NCI-H2196 treated with DMSO at 0.1 percent for 48 hours (cell line): Measurements from ENCODE around the gene NRIP1.

ENCODE experiments used
- DNase-seq: peaks from one replicate; lab custom pipeline; 2025; ENCODE audit not compliant: unreplicated experiment; lab: John Stamatoyannopoulos, UW

The NRIP1 gene

DNA sequence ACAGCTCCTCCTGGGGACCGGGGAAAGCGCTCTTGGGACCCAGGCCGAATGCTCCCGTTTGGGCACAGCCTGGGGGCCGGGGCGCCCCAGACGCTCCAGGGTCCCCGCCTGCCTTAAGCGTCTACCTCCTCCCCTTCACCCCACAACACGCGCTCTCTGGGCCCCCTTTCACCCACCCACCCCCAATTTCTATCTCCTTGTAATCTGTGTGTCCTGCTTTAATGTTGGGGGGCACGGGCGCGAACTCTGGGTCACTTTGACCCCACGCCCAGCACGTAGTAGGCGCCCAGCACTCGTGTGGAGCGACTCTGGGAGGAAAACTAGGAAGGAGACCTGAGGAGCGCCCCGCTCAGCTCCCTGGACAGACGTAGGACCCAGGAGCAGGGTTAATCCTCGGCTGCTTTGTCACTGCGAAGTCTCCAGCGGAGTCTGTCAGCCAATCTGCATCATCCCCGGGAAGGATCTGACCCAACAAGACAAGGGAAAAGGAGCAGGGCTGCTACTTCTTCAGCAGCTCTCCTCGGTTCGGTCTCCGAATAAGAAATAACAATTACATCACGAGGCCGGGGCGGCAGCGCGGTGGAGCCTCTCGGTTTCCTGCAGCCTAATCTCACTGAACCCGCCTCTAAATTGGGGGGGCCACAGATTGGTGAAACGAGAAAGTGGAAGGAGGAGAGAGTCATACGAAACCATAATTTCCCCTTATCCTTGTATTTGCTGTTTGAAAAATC lies 757 bp upstream of the NRIP1 start:
- no peak for DNase-seq

DNA sequence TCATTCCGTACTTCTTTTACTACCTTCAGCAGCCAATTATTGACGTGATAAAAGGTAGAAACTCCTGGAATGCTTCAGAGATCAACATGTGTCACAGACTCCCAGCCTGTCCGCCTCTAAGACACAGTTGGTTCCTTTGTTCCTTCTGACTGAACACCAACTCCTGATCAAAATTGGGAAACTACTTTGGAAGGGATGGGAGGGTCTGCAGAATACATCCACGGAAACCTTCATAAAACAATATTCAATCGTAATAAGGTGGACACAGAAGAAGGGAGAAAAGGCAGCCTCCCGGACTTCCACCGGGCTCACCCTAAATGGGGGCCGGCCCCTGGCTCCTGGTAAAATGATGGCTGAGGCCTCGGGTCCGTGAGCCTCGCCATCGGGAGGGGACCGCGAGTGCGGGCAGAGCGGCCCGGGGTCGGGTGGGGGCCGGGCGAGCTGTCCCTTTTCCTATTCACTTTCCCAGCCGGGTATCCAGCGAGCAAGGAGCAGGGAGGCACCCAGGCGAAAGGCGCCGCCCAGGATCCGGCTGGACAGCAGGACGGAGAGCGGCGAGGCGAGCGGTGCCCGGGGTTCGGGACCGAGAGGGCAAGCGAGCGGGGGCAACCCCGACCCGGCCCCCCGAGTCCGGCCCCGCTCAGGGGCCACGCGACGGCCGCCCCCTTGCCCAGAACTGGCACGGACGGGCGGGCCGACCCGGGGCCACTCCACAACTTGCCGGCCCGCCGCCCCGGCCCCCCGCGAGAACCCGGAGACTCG lies 805 bp downstream of the NRIP1 start:
- no peak for DNase-seq

DNA sequence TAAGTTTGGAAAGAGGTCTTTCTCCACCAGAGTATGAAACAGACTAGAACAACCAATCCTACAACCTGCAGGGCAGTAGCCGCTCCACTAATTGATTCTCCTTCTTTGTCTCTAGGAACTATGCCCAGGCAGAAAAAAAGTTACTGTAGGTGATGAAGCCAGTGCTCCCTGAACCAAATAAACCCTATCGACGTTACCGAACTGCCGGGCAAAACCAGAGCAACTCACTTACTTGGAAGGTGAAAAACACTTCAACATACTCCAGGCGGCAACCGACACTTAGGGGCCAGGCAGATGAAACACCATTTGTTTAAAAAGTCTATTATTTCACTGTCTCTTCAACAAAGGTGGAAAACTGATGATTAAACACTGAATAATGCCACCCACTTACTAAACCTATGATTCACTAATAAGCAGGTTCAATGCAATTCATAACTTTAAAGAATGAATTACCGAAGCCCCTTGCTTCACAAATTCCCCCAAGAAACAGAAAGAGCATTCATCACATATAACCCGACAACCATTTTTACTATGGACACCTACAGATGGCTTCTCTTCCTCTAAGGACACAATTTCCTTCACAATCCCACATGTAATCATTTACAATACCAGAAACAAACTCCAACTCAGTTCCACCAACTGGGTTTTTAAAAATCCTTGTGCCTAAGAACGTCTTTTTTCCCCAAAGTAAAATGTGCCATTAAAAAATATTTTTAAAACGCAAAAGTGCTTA lies 1.6 kb downstream of the NRIP1 start:
- no peak for DNase-seq

DNA sequence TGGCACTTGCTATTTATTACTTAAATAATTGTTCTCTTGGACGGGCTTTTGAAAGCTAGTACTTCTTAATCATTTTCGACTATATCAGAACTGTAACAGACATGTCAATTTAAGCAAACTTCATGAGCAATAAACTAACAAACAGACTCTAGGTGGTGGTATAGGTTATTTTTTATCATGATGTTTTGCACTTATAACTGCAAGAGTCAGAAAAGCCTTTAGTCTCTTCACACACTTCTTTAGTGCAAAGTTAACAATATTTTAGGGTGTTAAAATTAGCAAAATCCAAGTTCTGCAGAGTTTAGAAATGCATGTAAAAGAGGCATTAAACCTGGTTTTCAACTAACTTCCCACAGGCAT lies 2.2 kb downstream of the NRIP1 start:
- no peak for DNase-seq

DNA sequence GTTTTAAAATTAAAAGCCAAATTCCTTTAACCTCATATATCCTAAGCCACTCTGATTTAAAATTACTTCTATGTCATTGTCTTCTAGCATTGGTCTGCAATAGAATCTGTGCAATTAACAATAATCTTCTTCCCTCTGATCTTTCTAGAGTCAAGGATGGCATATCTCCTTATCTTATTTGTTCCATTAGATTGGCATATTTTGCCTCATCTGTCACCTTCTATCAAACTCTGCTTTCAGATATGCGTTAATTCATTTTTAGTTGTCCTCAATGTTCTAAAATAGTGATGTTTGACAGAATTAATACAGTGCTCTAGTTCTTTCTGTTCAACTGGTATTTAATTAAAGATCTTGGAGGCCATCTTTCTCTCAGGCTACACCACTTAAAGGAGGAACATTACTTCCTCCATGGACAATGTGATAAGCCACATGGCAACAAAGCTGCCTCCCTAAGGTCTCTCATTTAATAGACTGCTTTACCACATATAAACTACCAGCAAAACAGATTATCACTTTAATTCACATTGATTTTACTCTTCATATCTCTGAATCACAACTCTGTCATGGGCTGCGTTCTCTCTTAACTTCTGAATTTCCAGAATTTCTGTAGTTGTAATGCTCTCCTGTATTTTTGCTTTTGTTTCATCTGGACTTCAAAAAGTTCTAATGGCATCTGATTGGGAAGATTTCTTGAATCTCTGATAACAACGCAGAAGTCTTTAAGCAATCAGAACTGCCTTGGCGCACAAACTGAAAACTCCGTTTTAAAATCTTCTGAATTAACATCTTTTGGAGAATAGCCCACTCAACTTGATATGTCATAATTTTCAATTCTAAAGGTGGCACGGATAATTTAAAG lies 2.8 kb downstream of the NRIP1 start:
- DNase-seq = no peak

DNA sequence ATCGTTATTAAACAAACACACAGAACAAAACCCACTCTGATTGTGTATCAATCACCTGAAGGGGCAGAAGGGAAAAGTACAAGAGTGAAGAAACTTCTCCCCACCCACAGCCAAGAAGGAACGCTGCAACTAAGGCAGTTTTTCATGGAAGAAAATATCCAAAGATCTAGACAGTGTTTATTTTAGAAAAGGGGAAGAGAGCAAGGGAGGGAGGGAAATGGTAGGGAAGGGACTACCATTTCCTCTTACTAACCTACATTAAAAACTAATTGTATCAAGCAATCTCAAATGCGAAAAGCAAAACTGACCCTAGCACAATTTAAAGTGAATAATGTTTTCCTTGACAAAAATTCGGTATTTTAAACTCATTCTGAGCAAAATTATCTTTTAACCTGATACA lies 3.5 kb downstream of the NRIP1 start:
- DNase-seq = no peak

DNA sequence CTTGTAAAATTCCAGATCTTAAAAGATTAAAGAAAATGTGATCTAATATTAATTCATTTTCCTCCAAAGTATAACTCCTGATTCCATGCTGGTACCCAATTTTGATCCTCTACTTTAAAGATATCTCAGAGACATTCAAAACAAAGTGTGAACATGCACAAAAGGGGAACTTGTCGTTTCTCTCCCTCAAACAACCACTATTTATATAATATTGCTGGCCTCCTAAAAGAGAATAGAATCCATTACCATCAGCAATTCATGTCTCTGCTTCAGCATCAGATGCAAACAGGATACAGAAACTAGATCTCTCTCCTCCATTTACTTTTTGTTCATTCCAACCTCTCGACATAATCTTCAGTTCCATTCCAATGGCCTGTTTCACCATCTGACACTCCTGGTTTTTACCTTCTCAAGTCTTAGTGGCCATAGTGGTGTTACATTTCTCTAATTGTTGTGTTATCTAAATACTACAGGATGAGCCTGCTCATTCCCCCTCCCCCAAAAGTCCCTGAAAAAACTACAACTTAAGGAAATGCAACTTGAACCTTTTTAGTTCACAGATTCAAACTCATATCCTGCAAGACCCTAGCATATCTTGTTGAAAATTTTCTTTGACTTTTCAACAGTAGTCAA lies 4.1 kb downstream of the NRIP1 start:
- DNase-seq = no peak

DNA sequence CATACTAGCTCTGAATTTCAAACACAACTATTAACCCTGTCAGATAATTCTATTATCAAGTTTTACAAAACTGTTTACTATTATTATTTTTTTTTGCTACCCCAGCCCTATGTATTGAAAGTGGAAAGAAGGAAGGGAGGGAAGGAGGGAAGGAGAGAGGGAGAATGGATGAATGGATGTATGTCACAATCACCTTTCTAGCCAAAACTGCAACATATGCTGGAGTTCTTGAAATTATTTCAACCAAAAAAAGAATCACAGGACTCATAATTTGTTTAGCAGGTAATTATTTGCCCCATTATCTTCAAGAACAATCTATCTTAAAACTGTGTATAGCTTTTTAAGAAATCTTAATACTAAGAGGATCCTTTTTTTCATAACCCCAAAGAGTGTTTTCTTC lies 5.4 kb downstream of the NRIP1 start:
- no peak for DNase-seq

DNA sequence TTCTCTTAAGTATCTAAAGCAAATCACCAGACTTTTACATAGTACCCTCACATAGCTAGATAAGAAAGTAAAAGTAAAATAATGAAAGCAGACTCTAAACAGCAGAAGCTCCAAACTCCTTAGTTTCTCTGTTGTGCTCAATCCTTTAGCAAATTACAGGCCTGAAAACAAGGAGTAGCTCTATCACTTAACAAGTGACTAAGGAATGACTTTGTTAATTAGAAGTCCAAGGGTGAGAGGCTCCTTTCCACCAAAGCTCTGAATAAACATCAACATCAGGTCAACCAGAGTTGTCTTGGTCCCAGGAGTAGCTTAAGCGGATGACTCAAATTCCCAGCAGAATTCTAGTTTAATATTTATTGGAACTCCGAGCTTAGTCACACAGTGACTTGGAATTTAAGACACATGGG lies 5.9 kb downstream of the NRIP1 start:
- DNase-seq = no peak

DNA sequence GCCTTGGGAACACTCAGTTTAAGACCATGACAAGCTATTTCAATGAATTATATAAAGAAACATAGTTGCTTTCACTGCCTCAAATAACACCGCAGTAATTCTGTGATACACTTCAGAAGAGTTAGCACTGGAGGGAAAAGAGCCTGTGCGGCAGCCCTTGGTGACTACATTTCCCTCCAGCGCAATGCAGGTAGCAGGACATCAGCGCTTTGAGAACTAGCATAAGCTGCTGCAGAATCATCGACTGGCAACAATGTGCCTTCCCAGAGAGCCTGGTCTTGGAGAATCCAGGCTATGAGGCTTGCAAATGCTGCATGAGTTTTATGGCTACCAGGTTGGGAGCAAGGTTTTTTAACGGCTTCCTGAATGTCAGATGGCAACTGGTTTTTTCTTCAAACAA lies 7.5 kb downstream of the NRIP1 start:
- no peak for DNase-seq

DNA sequence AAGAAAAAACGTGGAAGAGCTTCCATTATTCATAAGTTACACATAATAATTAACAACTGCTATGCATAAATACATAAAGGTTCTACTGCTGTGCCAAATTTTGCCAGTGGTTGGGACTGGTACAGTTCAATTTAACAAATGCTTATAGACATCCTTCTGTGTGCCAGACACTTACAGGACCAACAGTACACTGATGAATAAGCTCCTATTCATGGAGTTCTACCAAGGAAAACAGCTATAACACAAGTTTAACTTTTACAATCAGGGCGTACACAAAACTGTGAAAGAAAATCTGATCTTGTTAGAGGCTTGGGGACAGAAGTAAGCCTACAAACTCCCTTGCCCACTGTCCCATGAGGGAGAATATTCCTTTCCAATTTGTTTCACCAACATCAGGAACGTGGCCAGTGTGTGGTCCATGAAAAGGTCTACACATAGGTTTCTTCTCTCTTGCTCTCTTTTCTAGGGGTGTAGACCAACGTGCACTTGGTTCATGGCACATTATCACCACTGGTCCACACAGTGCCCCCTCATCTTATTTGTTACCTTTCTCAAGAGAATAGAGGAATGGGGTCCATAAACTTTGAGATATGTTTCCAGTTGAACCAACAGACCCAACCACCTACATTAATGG lies 10.1 kb downstream of the NRIP1 start:
- no peak for DNase-seq

DNA sequence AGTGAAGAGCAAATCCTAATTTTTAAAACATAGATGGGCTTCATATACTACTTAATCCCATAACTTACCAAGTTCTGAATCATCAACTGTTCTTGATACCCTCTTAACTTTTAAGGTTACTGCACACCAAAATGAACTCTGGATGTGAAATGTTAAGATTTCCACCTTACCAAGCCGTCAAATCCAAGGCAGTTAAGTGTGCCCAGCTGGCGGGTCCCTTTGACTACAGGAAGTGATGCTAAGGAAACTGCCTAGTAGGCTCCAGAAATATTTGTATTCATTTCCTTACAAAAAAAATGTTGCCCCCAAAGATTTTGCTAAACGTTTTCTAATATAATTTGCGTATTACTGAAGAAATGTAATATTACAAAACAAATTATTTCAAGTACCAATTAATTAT lies 10.7 kb downstream of the NRIP1 start:
- no peak for DNase-seq

DNA sequence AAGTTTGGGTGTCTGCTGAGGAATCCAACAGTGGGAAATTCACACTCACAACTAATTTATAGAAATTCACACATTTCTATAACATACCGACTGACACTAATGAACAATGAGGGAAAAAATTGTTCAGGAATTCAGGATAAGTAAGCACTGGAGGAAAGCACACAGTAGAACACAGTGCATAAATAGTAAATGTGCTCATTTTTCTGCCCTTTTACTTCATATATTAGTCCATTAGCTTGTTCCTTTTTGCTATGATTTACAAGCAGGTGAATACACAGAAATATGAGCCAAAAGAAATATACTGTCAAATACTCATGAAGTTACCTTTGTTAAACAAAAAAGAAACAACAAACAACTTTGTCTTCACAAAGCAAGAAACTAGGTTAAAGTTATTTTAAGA lies 11.3 kb downstream of the NRIP1 start:
- no peak for DNase-seq

DNA sequence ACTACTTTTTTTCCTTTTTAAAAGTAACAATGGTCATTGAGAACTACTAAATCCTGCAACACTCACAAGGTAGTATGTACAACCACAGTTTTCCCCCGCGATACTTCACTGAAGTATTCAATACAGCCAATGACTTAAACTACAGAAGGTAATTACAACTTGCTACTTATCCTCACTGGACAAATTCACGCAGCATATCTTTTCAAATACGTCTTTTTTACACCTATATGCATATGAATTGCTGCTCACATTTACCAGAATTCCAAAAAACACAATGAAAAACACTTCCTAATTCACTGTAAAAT lies 12.4 kb downstream of the NRIP1 start:
- no peak for DNase-seq

DNA sequence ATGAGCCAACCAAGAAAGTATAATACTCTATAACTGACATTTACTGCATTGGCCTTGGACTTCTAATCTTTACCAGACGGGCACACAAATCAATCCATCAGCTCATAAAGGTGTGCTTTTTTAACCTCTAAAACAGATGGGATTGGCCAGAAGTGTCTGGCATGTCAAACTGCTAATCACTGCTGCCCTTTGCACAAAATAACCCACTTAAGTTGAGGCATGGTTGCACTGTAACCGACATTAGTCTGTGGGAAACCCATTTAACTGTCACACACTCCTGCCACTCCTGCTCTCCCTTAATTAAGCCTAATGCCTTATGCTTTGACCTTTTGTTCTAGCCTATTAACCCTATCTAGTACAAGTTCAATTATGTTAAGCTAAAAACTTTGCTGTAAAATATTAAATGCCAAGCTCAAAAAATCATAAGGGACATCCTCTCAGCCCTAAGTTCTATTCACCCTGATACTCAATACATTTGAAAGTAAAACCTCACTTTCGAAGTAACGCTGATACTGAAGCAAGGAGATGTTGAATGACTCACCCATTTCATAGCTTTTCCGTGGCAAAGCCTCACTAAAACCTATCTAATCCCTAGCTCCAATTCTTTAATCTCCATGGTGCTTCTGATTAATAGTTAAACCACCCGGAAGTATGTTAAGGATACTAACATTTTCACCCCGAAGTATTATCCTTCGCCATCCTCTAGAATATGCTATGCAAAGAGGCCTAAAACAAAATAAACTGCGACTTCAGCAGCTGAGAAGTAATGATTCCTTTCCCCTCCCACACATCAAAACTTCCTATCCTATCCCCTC lies 12.9 kb downstream of the NRIP1 start:
- no peak for DNase-seq

DNA sequence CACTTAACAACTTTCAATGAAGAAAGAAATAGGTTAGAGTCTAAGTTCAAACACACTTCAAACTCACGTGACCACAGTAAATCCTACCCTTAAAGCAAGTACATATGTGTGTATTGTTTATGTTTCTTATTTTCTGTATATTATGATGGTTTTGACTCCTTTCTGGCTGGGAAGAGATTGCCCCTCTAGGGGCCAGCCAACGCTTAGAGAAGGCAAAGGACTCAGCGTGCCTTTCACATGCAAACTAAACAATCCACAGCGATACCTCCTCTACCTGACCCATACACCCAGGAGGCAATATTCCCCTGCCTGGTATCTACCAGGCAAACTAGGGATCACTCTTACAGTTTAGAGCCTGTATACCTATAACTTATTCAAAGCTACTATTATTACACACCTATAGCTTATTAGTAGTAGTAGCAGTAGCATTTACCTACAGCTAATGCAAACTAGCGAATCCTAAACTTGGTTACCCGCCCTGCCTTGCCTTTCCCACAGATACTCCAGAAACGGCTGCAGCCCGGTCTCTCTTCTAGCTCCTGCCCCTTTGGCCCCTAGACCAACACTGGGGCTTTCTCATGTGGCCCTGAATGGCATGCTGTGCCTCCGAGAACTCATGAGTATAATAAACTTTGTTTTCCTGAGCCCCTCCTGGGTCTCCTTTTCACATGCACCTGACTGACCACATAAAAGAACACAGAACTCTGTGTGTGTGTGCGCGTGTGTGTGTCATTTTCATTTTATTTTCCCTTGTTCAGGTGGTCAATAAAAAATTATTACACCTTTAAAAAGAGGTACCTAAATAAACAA lies 14.0 kb downstream of the NRIP1 start:
- no peak for DNase-seq

DNA sequence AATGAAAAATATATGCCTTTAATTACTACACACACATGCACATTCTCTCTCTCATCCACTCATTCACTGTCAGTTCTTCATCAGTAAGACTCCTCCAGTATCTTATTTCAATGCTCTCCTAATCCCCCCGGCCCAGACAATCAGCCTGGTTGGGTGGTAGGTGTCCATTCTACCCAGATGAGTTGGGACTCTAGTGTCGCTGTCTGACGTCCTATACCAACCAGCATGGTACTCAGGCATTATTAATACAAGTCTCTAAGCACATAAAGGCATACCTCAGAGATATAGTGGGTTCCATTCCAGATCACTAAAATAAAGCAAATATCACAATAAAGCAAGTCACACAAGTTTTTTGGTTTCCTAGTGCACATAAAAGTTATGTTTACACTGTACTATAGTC lies 19.8 kb downstream of the NRIP1 start:
- no peak for DNase-seq

DNA sequence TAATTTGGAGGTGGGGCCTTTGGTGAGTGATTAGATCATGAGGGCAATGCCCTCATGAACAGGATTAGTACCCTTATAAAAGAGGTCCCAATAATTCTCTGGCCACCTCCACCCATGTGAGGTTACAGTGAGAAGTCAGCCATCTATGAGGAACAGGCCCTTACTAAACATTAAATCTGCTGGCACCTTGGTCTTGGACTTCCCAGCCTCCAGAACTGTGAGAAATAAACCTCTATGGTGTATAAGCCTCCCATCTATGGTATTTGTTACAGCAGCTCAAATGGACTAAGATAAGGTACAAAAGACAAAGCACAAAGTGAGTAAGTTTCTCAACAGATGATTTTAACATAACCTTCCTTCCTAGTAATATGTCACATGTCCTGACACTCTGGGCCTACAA lies 22.3 kb downstream of the NRIP1 start:
- no peak for DNase-seq
